Activated T-helper 2 cell treated with anti-CD3 and anti-CD28 coated beads, Interferon-gamma antibody, Interleukin-2, Interleukin-4, amounts not matched to agents 10 μg/mL and 5 μg/mL and 100 μg/mL, durations not matched to agents 14 hours and 24 hours and 36 hours (primary cell): Measurements from ENCODE around the gene MED13. TPM values are rescaled to one million over a fixed set of nuclear protein-coding genes. Genes with fewer than 3 reads are reported as not detected.
"Not testable (repeated sequence)": the region's sequence is repeated elsewhere in the genome, so short reads cannot be mapped to it uniquely, and the experiment has no call there.

Experiments used
- DNase-seq: peaks from one replicate; pipeline ENCODE4 v3.0.0; 2021; ENCODE audit warnings: low spot score
- H3K27ac Mint-ChIP-seq: one replicate; pipeline ENCODE4 v1.8.0; 2021; ENCODE audit warnings: mixed read lengths
- H3K27me3 Mint-ChIP-seq: one replicate; pipeline ENCODE4 v1.8.0; 2021; ENCODE audit warnings: low read depth, mixed read lengths
- H3K36me3 Mint-ChIP-seq: one replicate; pipeline ENCODE4 v1.8.0; 2021; ENCODE audit warnings: low read depth, mixed read lengths
- H3K4me1 Mint-ChIP-seq: one replicate; pipeline ENCODE4 v1.8.0; 2021; ENCODE audit warnings: low read depth, mixed read lengths
- H3K4me3 Mint-ChIP-seq: one replicate; pipeline ENCODE4 v1.8.0; 2021; ENCODE audit warnings: low read depth, mild to moderate bottlenecking, moderate library complexity, mixed read lengths
- H3K9me3 Mint-ChIP-seq: one replicate; pipeline ENCODE4 v1.8.0; 2021; ENCODE audit warnings: mixed read lengths
- intact Hi-C: fragments of 100-400 bp; cut with micrococcal nuclease; formaldehyde crosslinking; loops from one replicate; pipeline ENCODE4 v1.15.1; 2023
- total RNA-seq: library from RNA; stranded (reverse); gene quantifications from 2 replicates; pipeline ENCODE4 v1.2.3, GENCODE V29; 2022

Gene MED13
- total RNA-seq, 1 donor from 2014 or later, result 59.4 TPM

GRCh38 chr17:61947367-61948078, 117.6 kb downstream of the MED13 start:
- no peaks in the 10 kb centered on the region for H3K27me3 Mint-ChIP-seq
- no peak overlapping the region for H3K4me3 Mint-ChIP-seq
- peaks cover 44% of the 10 kb centered on the region for H3K36me3 Mint-ChIP-seq
- intact Hi-C loops, result no loop called here
- DNase-seq, result no peak
- peaks cover 8% of the 10 kb centered on the region for H3K4me1 Mint-ChIP-seq
- H3K9me3 Mint-ChIP-seq, result no peaks in the 10 kb centered on the region
- no peak overlapping the region for H3K27ac Mint-ChIP-seq

GRCh38 chr17:61946359-61946758, 118.7 kb downstream of the MED13 start:
- H3K9me3 Mint-ChIP-seq, result no peaks in the 10 kb centered on the region
- H3K27me3 Mint-ChIP-seq, result no peaks in the 10 kb centered on the region
- peaks cover 8% of the 10 kb centered on the region for H3K4me1 Mint-ChIP-seq
- peaks cover 39% of the 10 kb centered on the region for H3K36me3 Mint-ChIP-seq
- no peak for DNase-seq
- no peak overlapping the region for H3K4me3 Mint-ChIP-seq
- no peak overlapping the region for H3K27ac Mint-ChIP-seq
- intact Hi-C loops, result no loop called here

- Mint-ChIP-seq H3K27ac (no peak overlapping the region), H3K9me3 (no peaks in the 10 kb centered on the region), H3K36me3 (peaks cover 25% of the 10 kb centered on the region), H3K4me3 (no peak overlapping the region), H3K27me3 (no peaks in the 10 kb centered on the region), H3K4me1 (peaks cover 8% of the 10 kb centered on the region)
- intact Hi-C loops, result no loop called here
- DNase-seq, result no peak
Measured at GRCh38 chr17:61943117-61943516, 122.0 kb downstream of the MED13 start.

- H3K9me3 Mint-ChIP-seq, result no peaks in the 10 kb centered on the region
- no peaks in the 10 kb centered on the region for H3K27me3 Mint-ChIP-seq
- no peak overlapping the region for H3K27ac Mint-ChIP-seq
- H3K36me3 Mint-ChIP-seq, result peaks cover 24% of the 10 kb centered on the region
- H3K4me1 Mint-ChIP-seq, result peaks cover 8% of the 10 kb centered on the region
- no peak overlapping the region for H3K4me3 Mint-ChIP-seq
- intact Hi-C loops, result no loop called here
- DNase-seq, result no peak
Measured at GRCh38 chr17:61942085-61942484, 123.0 kb downstream of the MED13 start.

GRCh38 chr17:61928101-61928436, 137.0 kb downstream of the MED13 start:
- Mint-ChIP-seq H3K27me3 (no peaks in the 10 kb centered on the region), H3K4me1 (peaks cover 18% of the 10 kb centered on the region), H3K27ac (peak overlapping the region; percentile 94), H3K4me3 (peak overlapping the region; percentile 94), H3K9me3 (no peaks in the 10 kb centered on the region), H3K36me3 (peaks cover 21% of the 10 kb centered on the region)
- intact Hi-C loops, result no loop called here
- DNase-seq, result no peak

GRCh38 chr17:61927208-61928100, 137.6 kb downstream of the MED13 start, which contains the start of gene INTS2:
Gene INTS2 (minus strand): TSS chr17:61927982. CDS start chr17:61926644, 1,338 bp downstream.
- peaks cover 18% of the 10 kb centered on the region for H3K4me1 Mint-ChIP-seq
- no peaks in the 10 kb centered on the region for H3K27me3 Mint-ChIP-seq
- peak; percentile 92 for DNase-seq
- no peaks in the 10 kb centered on the region for H3K9me3 Mint-ChIP-seq
- H3K27ac Mint-ChIP-seq, result peak within 1 kb of the TSS; percentile 94
- peaks cover 23% of the 10 kb centered on the region for H3K36me3 Mint-ChIP-seq
- H3K4me3 Mint-ChIP-seq, result peak within 1 kb of the TSS; percentile 94
- intact Hi-C loops, result loop anchor here (2.0 kb wide), 2 partner anchors 65 to 137 kb away; partner anchors contain the start of genes BRIP1 and MED13

GRCh38 chr17:61926826-61927207, 138.3 kb downstream of the MED13 start:
- Mint-ChIP-seq H3K4me3 (peak overlapping the region; percentile 94), H3K27ac (peak overlapping the region; percentile 94), H3K27me3 (no peaks in the 10 kb centered on the region), H3K36me3 (peaks cover 24% of the 10 kb centered on the region), H3K4me1 (peaks cover 18% of the 10 kb centered on the region), H3K9me3 (no peaks in the 10 kb centered on the region)
- intact Hi-C loops, result loop anchor here (2.0 kb wide), 2 partner anchors 64 to 138 kb away; partner anchors contain the start of genes BRIP1 and MED13
- DNase-seq, result no peak

GRCh38 chr17:61915162-61915561, 149.9 kb downstream of the MED13 start:
- intact Hi-C loops, H3K4me1 Mint-ChIP-seq, H3K27me3 Mint-ChIP-seq, H3K9me3 Mint-ChIP-seq, H3K27ac Mint-ChIP-seq, DNase-seq, H3K4me3 Mint-ChIP-seq: not testable (repeated sequence)
- peaks cover 53% of the 10 kb centered on the region for H3K36me3 Mint-ChIP-seq

- H3K9me3 Mint-ChIP-seq, result no peaks in the 10 kb centered on the region
- no peak for DNase-seq
- H3K27me3 Mint-ChIP-seq, result no peaks in the 10 kb centered on the region
- no peaks in the 10 kb centered on the region for H3K4me1 Mint-ChIP-seq
- intact Hi-C loops, result no loop called here
- peaks cover 51% of the 10 kb centered on the region for H3K36me3 Mint-ChIP-seq
- no peak overlapping the region for H3K4me3 Mint-ChIP-seq
- no peak overlapping the region for H3K27ac Mint-ChIP-seq
Measured at GRCh38 chr17:61908292-61909037, 156.6 kb downstream of the MED13 start.

GRCh38 chr17:61907361-61907760, 157.7 kb downstream of the MED13 start:
- Mint-ChIP-seq H3K4me3 (no peak overlapping the region), H3K9me3 (no peaks in the 10 kb centered on the region), H3K27ac (no peak overlapping the region), H3K4me1 (no peaks in the 10 kb centered on the region), H3K27me3 (no peaks in the 10 kb centered on the region), H3K36me3 (peaks cover 58% of the 10 kb centered on the region)
- DNase-seq, result no peak
- intact Hi-C loops, result no loop called here

GRCh38 chr17:61904094-61904710, 160.9 kb downstream of the MED13 start:
- H3K4me3 Mint-ChIP-seq, result peak overlapping the region; percentile 13
- no peaks in the 10 kb centered on the region for H3K4me1 Mint-ChIP-seq
- no peaks in the 10 kb centered on the region for H3K27me3 Mint-ChIP-seq
- H3K36me3 Mint-ChIP-seq, result peaks cover 57% of the 10 kb centered on the region
- no peak for DNase-seq
- intact Hi-C loops, result no loop called here
- H3K27ac Mint-ChIP-seq, result peak overlapping the region; percentile 42
- no peaks in the 10 kb centered on the region for H3K9me3 Mint-ChIP-seq

- no peak for DNase-seq
- H3K4me3 Mint-ChIP-seq, result no peak overlapping the region
Measured at GRCh38 chr17:61903251-61903650, 161.8 kb downstream of the MED13 start.

More at GRCh38 chr17:61903251-61903650, 161.8 kb downstream of the MED13 start:
- H3K27ac Mint-ChIP-seq, result no peak overlapping the region
- H3K9me3 Mint-ChIP-seq, result no peaks in the 10 kb centered on the region
- no peaks in the 10 kb centered on the region for H3K4me1 Mint-ChIP-seq
- intact Hi-C loops, result no loop called here
- H3K36me3 Mint-ChIP-seq, result peaks cover 58% of the 10 kb centered on the region
- H3K27me3 Mint-ChIP-seq, result no peaks in the 10 kb centered on the region
